ENCODE data around the gene MORN3.
"Not testable (repeated sequence)": the region's sequence is repeated elsewhere in the genome, so short reads cannot be mapped to it uniquely, and the experiment has no call there.

MORN3 gene

GRCh38 chr12:121678305-121678704, 8.9 kb upstream of the MORN3 start:
- peak overlapping the region; percentile 97 for H3K27ac Mint-ChIP-seq (ENCODE audit: low read depth)

GRCh38 chr12:121676190-121676589, 6.7 kb upstream of the MORN3 start:
- peaks cover 53% of the 10 kb centered on the region for H3K36me3 Mint-ChIP-seq (ENCODE audit: insufficient read depth)
- no peak for DNase-seq (ENCODE audit: low spot score in 2 of 2)
- H3K27me3 Mint-ChIP-seq, result no peaks in the 10 kb centered on the region
- ATAC-seq (replicated peaks; ENCODE audit: extremely low read depth, poor library complexity, severe bottlenecking), result no peak
- H3K4me1 Mint-ChIP-seq, result peaks cover 31% of the 10 kb centered on the region
- H3K9me3 Mint-ChIP-seq, result no peaks in the 10 kb centered on the region
- peak overlapping the region; percentile 97 for H3K27ac Mint-ChIP-seq (ENCODE audit: low read depth)
- H3K4me3 Mint-ChIP-seq, result no peak overlapping the region

More at GRCh38 chr12:121678305-121678704, 8.9 kb upstream of the MORN3 start:
- peak overlapping the region; percentile 32 for H3K4me3 Mint-ChIP-seq
- peaks cover 14% of the 10 kb centered on the region for H3K4me1 Mint-ChIP-seq
- H3K9me3 Mint-ChIP-seq, result no peaks in the 10 kb centered on the region
- ATAC-seq (replicated peaks; ENCODE audit: extremely low read depth, poor library complexity, severe bottlenecking), result no peak
- H3K27me3 Mint-ChIP-seq, result no peaks in the 10 kb centered on the region
- H3K36me3 Mint-ChIP-seq (ENCODE audit: insufficient read depth), result peaks cover 38% of the 10 kb centered on the region
- no peak for DNase-seq (ENCODE audit: low spot score in 2 of 2)

- ATAC-seq (replicated peaks; ENCODE audit: extremely low read depth, poor library complexity, severe bottlenecking) (no peak), DNase-seq (ENCODE audit: low spot score in 2 of 2) (no peak)
- H3K9me3 Mint-ChIP-seq, result no peaks in the 10 kb centered on the region
- H3K27me3 Mint-ChIP-seq, result no peaks in the 10 kb centered on the region
- peak overlapping the region; percentile 100 for H3K27ac Mint-ChIP-seq (ENCODE audit: low read depth)
- H3K4me1 Mint-ChIP-seq, result peaks cover 28% of the 10 kb centered on the region
- peak overlapping the region; percentile 99 for H3K4me3 Mint-ChIP-seq
- peaks cover 35% of the 10 kb centered on the region for H3K36me3 Mint-ChIP-seq (ENCODE audit: insufficient read depth)
These were observed 3.6 kb upstream of the MORN3 start for GRCh38 chr12:121673013-121673511.

- peak overlapping the region; percentile 76 for H3K27ac Mint-ChIP-seq (ENCODE audit: low read depth)
- no peak overlapping the region for H3K4me3 Mint-ChIP-seq
- H3K9me3 Mint-ChIP-seq, result no peaks in the 10 kb centered on the region
- DNase-seq (ENCODE audit: low spot score in 2 of 2), result peak; percentile 26 to 41
- peaks cover 45% of the 10 kb centered on the region for H3K36me3 Mint-ChIP-seq (ENCODE audit: insufficient read depth)
- H3K4me1 Mint-ChIP-seq, result peaks cover 57% of the 10 kb centered on the region
- ATAC-seq (replicated peaks; ENCODE audit: extremely low read depth, poor library complexity, severe bottlenecking), result no peak
- no peaks in the 10 kb centered on the region for H3K27me3 Mint-ChIP-seq
These were observed 519 bp downstream of the MORN3 start for GRCh38 chr12:121668750-121669520.

GRCh38 chr12:121666829-121667228, 2.6 kb downstream of the MORN3 start:
- Mint-ChIP-seq H3K4me3 (peak overlapping the region; percentile 98), H3K36me3 (ENCODE audit: insufficient read depth) (peaks cover 32% of the 10 kb centered on the region), H3K4me1 (peaks cover 50% of the 10 kb centered on the region), H3K27ac (ENCODE audit: low read depth) (peak overlapping the region; percentile 53)
- not testable (repeated sequence) for DNase-seq (ENCODE audit: low spot score in 2 of 2); H3K27me3 Mint-ChIP-seq; H3K9me3 Mint-ChIP-seq; ATAC-seq (replicated peaks; ENCODE audit: extremely low read depth, poor library complexity, severe bottlenecking)

GRCh38 chr12:121663610-121663929, 5.9 kb downstream of the MORN3 start:
- Mint-ChIP-seq H3K9me3 (no peaks in the 10 kb centered on the region), H3K27me3 (no peaks in the 10 kb centered on the region), H3K4me3 (peak overlapping the region; percentile 98), H3K27ac (ENCODE audit: low read depth) (peak overlapping the region; percentile 100), H3K36me3 (ENCODE audit: insufficient read depth) (peaks cover 31% of the 10 kb centered on the region), H3K4me1 (peaks cover 55% of the 10 kb centered on the region)
- ATAC-seq (replicated peaks; ENCODE audit: extremely low read depth, poor library complexity, severe bottlenecking) (no peak), DNase-seq (ENCODE audit: low spot score in 2 of 2) (no peak)

GRCh38 chr12:121661353-121662105, 7.9 kb downstream of the MORN3 start:
- not testable (repeated sequence) for H3K27me3 Mint-ChIP-seq; H3K4me3 Mint-ChIP-seq; ATAC-seq (replicated peaks; ENCODE audit: extremely low read depth, poor library complexity, severe bottlenecking)

GRCh38 chr12:121657305-121658008, 12.0 kb downstream of the MORN3 start:
- Mint-ChIP-seq H3K36me3 (ENCODE audit: insufficient read depth) (peaks cover 19% of the 10 kb centered on the region), H3K27ac (ENCODE audit: low read depth) (peak overlapping the region; percentile 97), H3K27me3 (no peaks in the 10 kb centered on the region), H3K4me1 (peaks cover 48% of the 10 kb centered on the region), H3K9me3 (no peaks in the 10 kb centered on the region), H3K4me3 (no peak overlapping the region)
- no peak for ATAC-seq (replicated peaks; ENCODE audit: extremely low read depth, poor library complexity, severe bottlenecking)
- no peak for DNase-seq (ENCODE audit: low spot score in 2 of 2)

More at GRCh38 chr12:121661353-121662105, 7.9 kb downstream of the MORN3 start:
- DNase-seq (ENCODE audit: low spot score in 2 of 2); H3K9me3 Mint-ChIP-seq: not testable (repeated sequence)
- H3K4me1 Mint-ChIP-seq, result peaks cover 64% of the 10 kb centered on the region
- H3K27ac Mint-ChIP-seq (ENCODE audit: low read depth), result peak overlapping the region; percentile 29
- peaks cover 35% of the 10 kb centered on the region for H3K36me3 Mint-ChIP-seq (ENCODE audit: insufficient read depth)

- Mint-ChIP-seq H3K27me3 (no peaks in the 10 kb centered on the region), H3K4me1 (peaks cover 38% of the 10 kb centered on the region), H3K36me3 (ENCODE audit: insufficient read depth) (peaks cover 19% of the 10 kb centered on the region), H3K9me3 (no peaks in the 10 kb centered on the region), H3K4me3 (no peak overlapping the region), H3K27ac (ENCODE audit: low read depth) (no peak overlapping the region)
- DNase-seq (ENCODE audit: low spot score in 2 of 2) (no peak), ATAC-seq (replicated peaks; ENCODE audit: extremely low read depth, poor library complexity, severe bottlenecking) (no peak)
These were observed 13.3 kb downstream of the MORN3 start for GRCh38 chr12:121656122-121656521.

- peaks cover 43% of the 10 kb centered on the region for H3K4me1 Mint-ChIP-seq
- H3K27ac Mint-ChIP-seq (ENCODE audit: low read depth), result no peak overlapping the region
- H3K36me3 Mint-ChIP-seq (ENCODE audit: insufficient read depth), result peaks cover 21% of the 10 kb centered on the region
These were observed 15.5 kb downstream of the MORN3 start for GRCh38 chr12:121653999-121654398.

GRCh38 chr12:121652767-121653497, 16.5 kb downstream of the MORN3 start:
- Mint-ChIP-seq H3K27me3 (no peaks in the 10 kb centered on the region), H3K4me3 (no peak overlapping the region), H3K4me1 (peaks cover 37% of the 10 kb centered on the region), H3K36me3 (ENCODE audit: insufficient read depth) (peaks cover 15% of the 10 kb centered on the region), H3K9me3 (no peaks in the 10 kb centered on the region), H3K27ac (ENCODE audit: low read depth) (no peak overlapping the region)
- ATAC-seq (replicated peaks; ENCODE audit: extremely low read depth, poor library complexity, severe bottlenecking) (no peak), DNase-seq (ENCODE audit: low spot score in 2 of 2) (no peak)

More at GRCh38 chr12:121653999-121654398, 15.5 kb downstream of the MORN3 start:
- Mint-ChIP-seq H3K4me3 (no peak overlapping the region), H3K27me3 (no peaks in the 10 kb centered on the region), H3K9me3 (no peaks in the 10 kb centered on the region)
- ATAC-seq (replicated peaks; ENCODE audit: extremely low read depth, poor library complexity, severe bottlenecking) (no peak), DNase-seq (ENCODE audit: low spot score in 2 of 2) (no peak)

GRCh38 chr12:121651320-121651719, 18.1 kb downstream of the MORN3 start:
- peaks cover 13% of the 10 kb centered on the region for H3K36me3 Mint-ChIP-seq (ENCODE audit: insufficient read depth)
- no peaks in the 10 kb centered on the region for H3K27me3 Mint-ChIP-seq
- peaks cover 24% of the 10 kb centered on the region for H3K4me1 Mint-ChIP-seq
- ATAC-seq (replicated peaks; ENCODE audit: extremely low read depth, poor library complexity, severe bottlenecking) (no peak), DNase-seq (ENCODE audit: low spot score in 2 of 2) (no peak)
- no peaks in the 10 kb centered on the region for H3K9me3 Mint-ChIP-seq
- no peak overlapping the region for H3K27ac Mint-ChIP-seq (ENCODE audit: low read depth)
- no peak overlapping the region for H3K4me3 Mint-ChIP-seq
